Mononuclear cell (primary cell): ENCODE results near the gene PTPRG. TPM values are rescaled to one million over a fixed set of nuclear protein-coding genes. Genes with fewer than 3 reads are reported as not detected.

ENCODE experiments used
- H3K27me3 ChIP-seq: 2 replicates; pipeline ENCODE4 v1.6.0; 2011; ENCODE audit warnings: low read length, control low read depth; ENCODE audit not compliant: insufficient read depth
- H3K4me1 ChIP-seq: 2 replicates; pipeline ENCODE4 v1.5.1; 2011; ENCODE audit warnings: mild to moderate bottlenecking, low read length, control low read depth; ENCODE audit not compliant: insufficient read depth
- H3K4me3 ChIP-seq: 2 replicates; pipeline ENCODE4 v1.5.1; 2011; ENCODE audit warnings: mild to moderate bottlenecking, low read length, moderate library complexity
- H3K9me3 ChIP-seq: 2 replicates; pipeline ENCODE4 v1.5.1; 2011; ENCODE audit warnings: low read depth, mild to moderate bottlenecking, control low read depth, low read length
- total RNA-seq: library from RNA; depleted of rRNA; stranded (reverse); fragments of >200 nt; gene quantifications from one replicate; pipeline ENCODE4 v1.2.3, GENCODE V29; 2012

The PTPRG gene
- total RNA-seq, 1 donor = 0.42 TPM

GRCh38 chr3:61613666-61614065 is 52.3 kb downstream of the PTPRG start:
- H3K27me3 ChIP-seq = no peaks in the 10 kb centered on the region
- no peak overlapping the region for H3K4me3 ChIP-seq
- no peaks in the 10 kb centered on the region for H3K4me1 ChIP-seq
- no peaks in the 10 kb centered on the region for H3K9me3 ChIP-seq

GRCh38 chr3:61615643-61616042 is 54.3 kb downstream of the PTPRG start:
- Histone ChIP-seq H3K4me3 (no peak overlapping the region), H3K4me1 (no peaks in the 10 kb centered on the region), H3K27me3 (no peaks in the 10 kb centered on the region), H3K9me3 (no peaks in the 10 kb centered on the region)

GRCh38 chr3:61616586-61616985 is 55.2 kb downstream of the PTPRG start:
- H3K27me3 ChIP-seq = no peaks in the 10 kb centered on the region
- no peaks in the 10 kb centered on the region for H3K4me1 ChIP-seq
- H3K9me3 ChIP-seq = no peaks in the 10 kb centered on the region

GRCh38 chr3:61617041-61617440 is 55.7 kb downstream of the PTPRG start:
- Histone ChIP-seq H3K4me1 (no peaks in the 10 kb centered on the region), H3K4me3 (no peak overlapping the region), H3K9me3 (no peaks in the 10 kb centered on the region), H3K27me3 (no peaks in the 10 kb centered on the region)

More at GRCh38 chr3:61616586-61616985, 55.2 kb downstream of the PTPRG start:
- no peak overlapping the region for H3K4me3 ChIP-seq

- H3K4me3 ChIP-seq = no peak overlapping the region
- no peaks in the 10 kb centered on the region for H3K9me3 ChIP-seq
- H3K27me3 ChIP-seq = no peaks in the 10 kb centered on the region
- no peaks in the 10 kb centered on the region for H3K4me1 ChIP-seq
These were observed 56.3 kb downstream of the PTPRG start for GRCh38 chr3:61617651-61618050.

- Histone ChIP-seq H3K9me3 (no peaks in the 10 kb centered on the region), H3K4me3 (no peak overlapping the region), H3K4me1 (no peaks in the 10 kb centered on the region), H3K27me3 (no peaks in the 10 kb centered on the region)
These were observed 56.9 kb downstream of the PTPRG start for GRCh38 chr3:61618231-61618630.

GRCh38 chr3:61618871-61619270 is 57.5 kb downstream of the PTPRG start:
- H3K27me3 ChIP-seq = no peaks in the 10 kb centered on the region
- H3K9me3 ChIP-seq = no peaks in the 10 kb centered on the region
- no peak overlapping the region for H3K4me3 ChIP-seq
- no peaks in the 10 kb centered on the region for H3K4me1 ChIP-seq

- Histone ChIP-seq H3K4me3 (no peak overlapping the region), H3K27me3 (no peaks in the 10 kb centered on the region), H3K9me3 (no peaks in the 10 kb centered on the region), H3K4me1 (no peaks in the 10 kb centered on the region)
These were observed 58.7 kb downstream of the PTPRG start for GRCh38 chr3:61620073-61620472.

GRCh38 chr3:61624300-61624699 is 62.9 kb downstream of the PTPRG start:
- no peaks in the 10 kb centered on the region for H3K4me1 ChIP-seq
- no peaks in the 10 kb centered on the region for H3K9me3 ChIP-seq
- H3K27me3 ChIP-seq = no peaks in the 10 kb centered on the region

GRCh38 chr3:61625429-61625828 is 64.1 kb downstream of the PTPRG start:
- no peaks in the 10 kb centered on the region for H3K27me3 ChIP-seq
- H3K9me3 ChIP-seq = no peaks in the 10 kb centered on the region
- no peak overlapping the region for H3K4me3 ChIP-seq
- H3K4me1 ChIP-seq = no peaks in the 10 kb centered on the region

More at GRCh38 chr3:61624300-61624699, 62.9 kb downstream of the PTPRG start:
- no peak overlapping the region for H3K4me3 ChIP-seq

- Histone ChIP-seq H3K4me1 (no peaks in the 10 kb centered on the region), H3K27me3 (no peaks in the 10 kb centered on the region), H3K4me3 (no peak overlapping the region), H3K9me3 (no peaks in the 10 kb centered on the region)
These were observed 65.1 kb downstream of the PTPRG start for GRCh38 chr3:61626484-61626883.

- Histone ChIP-seq H3K4me3 (no peak overlapping the region), H3K27me3 (no peaks in the 10 kb centered on the region), H3K4me1 (no peaks in the 10 kb centered on the region), H3K9me3 (no peaks in the 10 kb centered on the region)
These were observed 66.4 kb downstream of the PTPRG start for GRCh38 chr3:61627768-61628185.

GRCh38 chr3:61628636-61629035 is 67.3 kb downstream of the PTPRG start:
- no peaks in the 10 kb centered on the region for H3K4me1 ChIP-seq
- H3K27me3 ChIP-seq = no peaks in the 10 kb centered on the region
- H3K4me3 ChIP-seq = no peak overlapping the region
- no peaks in the 10 kb centered on the region for H3K9me3 ChIP-seq

- Histone ChIP-seq H3K4me3 (no peak overlapping the region), H3K4me1 (no peaks in the 10 kb centered on the region), H3K9me3 (no peaks in the 10 kb centered on the region), H3K27me3 (no peaks in the 10 kb centered on the region)
These were observed 68.1 kb downstream of the PTPRG start for GRCh38 chr3:61629442-61629841.

- no peaks in the 10 kb centered on the region for H3K27me3 ChIP-seq
- no peak overlapping the region for H3K4me3 ChIP-seq
- no peaks in the 10 kb centered on the region for H3K4me1 ChIP-seq
- H3K9me3 ChIP-seq = no peaks in the 10 kb centered on the region
These were observed 69.9 kb downstream of the PTPRG start for GRCh38 chr3:61631108-61631769.

GRCh38 chr3:61632568-61633175 is 71.3 kb downstream of the PTPRG start:
- Histone ChIP-seq H3K4me1 (no peaks in the 10 kb centered on the region), H3K9me3 (no peaks in the 10 kb centered on the region), H3K4me3 (no peak overlapping the region), H3K27me3 (no peaks in the 10 kb centered on the region)
